ENCODE results near the gene TRIM59. TPM values are rescaled to one million over a fixed set of nuclear protein-coding genes. Genes with fewer than 3 reads are reported as not detected.

TRIM59 gene
- total and polyA plus RNA-seq, 9 of the 15 experiments (the other 6 are each of a cell fraction or from before 2014, with no cell fraction given): 16.8 to 101 (median 34.8) TPM

GRCh38 chr3:160445854-160446253, 3.7 kb downstream of the TRIM59 start:
- H4K20me1 ChIP-seq (replicated peaks; ENCODE audit: control insufficient read depth, insufficient read depth, low read length): no peaks in the 10 kb centered on the region
- no peaks in the 10 kb centered on the region for H3K9me1 ChIP-seq (ENCODE audit: control insufficient read depth, insufficient read depth, low read length)
- peaks cover 52% of the 10 kb centered on the region for H3K36me3 ChIP-seq (ENCODE audit: control insufficient read depth, insufficient read depth, low read length)
- no peak overlapping the region for H2AFZ ChIP-seq (ENCODE audit: low read depth, low read length)
- no peaks in the 10 kb centered on the region for H3K9me3 ChIP-seq (replicated peaks; ENCODE audit: control insufficient read depth, insufficient read depth, low read depth, low read length)
- no TSS peak for BruUV-seq (replicated peaks)
- no peak overlapping the region for H3K4me3 ChIP-seq
- TF ChIP-seq HDAC1 (IDR thresholded peaks at IDR 0.05) (0 out of 4 replicates have a peak, but pooled peaks of 1 of the 2 experiments have one; percentile 24), RBM25 (IDR thresholded peaks at IDR 0.05; ENCODE audit: low read depth, low read length, severe bottlenecking) (peak; percentile 33), ZFP30 (CRISPR knock-in tag; IDR thresholded peaks at IDR 0.05; ENCODE audit: borderline replicate concordance) (no peak), RCOR1 (IDR thresholded peaks at IDR 0.05; ENCODE audit: borderline replicate concordance in 1 of 2, low read depth in 2 of 2, low read length in 2 of 2) (peak in 1 of 2 experiments; percentile 52; a peak in 1 of 4 replicates), ZNF121 (CRISPR knock-in tag; conservative IDR thresholded peaks at IDR 0.05) (peak; percentile 89), GABPB2 (CRISPR knock-in tag; conservative IDR thresholded peaks at IDR 0.05) (no peak), KDM1A (IDR thresholded peaks at IDR 0.05) (peak; percentile 81 to 83), CBFB (CRISPR knock-in tag; IDR thresholded peaks at IDR 0.05) (no peak)
- in situ Hi-C loops (cut with MboI): no loop called here
- no peak overlapping the region for H3K9ac ChIP-seq (ENCODE audit: insufficient read depth in 1 of 2, low read depth in 2 of 2, low read length in 2 of 2)
- POLR2A ChIA-PET: interaction anchor here (0.7 to 1.5 kb wide), 2 partner anchors 9 to 25 kb away, joined by 4 to 6 read pairs; no protein-coding TSS in a partner anchor
- peaks cover 14 to 20% of the 10 kb centered on the region in 2 experiments; a peak in 4 of 5 replicates for H3K4me1 ChIP-seq (replicated peaks in 1 of 2; ENCODE audit: control insufficient read depth in 2 of 2, insufficient read depth in 2 of 2, low read length in 2 of 2)
- DNase-seq (ENCODE audit: extremely low read depth in 1 of 4, low spot score in 3 of 4): no peak
- H3K27me3 ChIP-seq (ENCODE audit: control insufficient read depth in 2 of 2, insufficient read depth in 2 of 2, low read length in 2 of 2): no peaks in the 10 kb centered on the region
- no peak for ATAC-seq
- CTCF ChIA-PET (ENCODE audit: low intra/inter-chr PET ratio): no interaction called here
- H3K27ac ChIP-seq (ENCODE audit: extremely low read depth, low read depth, low read length): peak overlapping the region; percentile 98
- intact Hi-C loops (cut with micrococcal nuclease): loop anchor here (5.0 kb wide), 3 partner anchors 41 to 776 kb away; partner anchors contain the start of gene NMD3
- WGBS (ENCODE audit: insufficient coverage, low coverage, missing lambda C conversion rate): 63% methylated on average over 1 of the region's 1 CpG
- H3K79me2 ChIP-seq (ENCODE audit: control insufficient read depth, insufficient read depth, low read length): peaks cover 94% of the 10 kb centered on the region
- peak overlapping the region; percentile 19 for H3K4me2 ChIP-seq (ENCODE audit: insufficient read depth, low read length)
- FAIRE-seq: no peak
